GM03348 (cell line): Measurements from ENCODE around the gene PLPP7.
A peak's percentile ranks its signal among the peaks of the same experiment; 100 is the strongest.
"Not testable (repeated sequence)": the region's sequence is repeated elsewhere in the genome, so short reads cannot be mapped to it uniquely, and the experiment has no call there.

Experiments
- DNase-seq: peaks from one replicate; pipeline ENCODE4 v3.0.0; 2012; ENCODE audit warnings: low spot score

The PLPP7 gene

DNA sequence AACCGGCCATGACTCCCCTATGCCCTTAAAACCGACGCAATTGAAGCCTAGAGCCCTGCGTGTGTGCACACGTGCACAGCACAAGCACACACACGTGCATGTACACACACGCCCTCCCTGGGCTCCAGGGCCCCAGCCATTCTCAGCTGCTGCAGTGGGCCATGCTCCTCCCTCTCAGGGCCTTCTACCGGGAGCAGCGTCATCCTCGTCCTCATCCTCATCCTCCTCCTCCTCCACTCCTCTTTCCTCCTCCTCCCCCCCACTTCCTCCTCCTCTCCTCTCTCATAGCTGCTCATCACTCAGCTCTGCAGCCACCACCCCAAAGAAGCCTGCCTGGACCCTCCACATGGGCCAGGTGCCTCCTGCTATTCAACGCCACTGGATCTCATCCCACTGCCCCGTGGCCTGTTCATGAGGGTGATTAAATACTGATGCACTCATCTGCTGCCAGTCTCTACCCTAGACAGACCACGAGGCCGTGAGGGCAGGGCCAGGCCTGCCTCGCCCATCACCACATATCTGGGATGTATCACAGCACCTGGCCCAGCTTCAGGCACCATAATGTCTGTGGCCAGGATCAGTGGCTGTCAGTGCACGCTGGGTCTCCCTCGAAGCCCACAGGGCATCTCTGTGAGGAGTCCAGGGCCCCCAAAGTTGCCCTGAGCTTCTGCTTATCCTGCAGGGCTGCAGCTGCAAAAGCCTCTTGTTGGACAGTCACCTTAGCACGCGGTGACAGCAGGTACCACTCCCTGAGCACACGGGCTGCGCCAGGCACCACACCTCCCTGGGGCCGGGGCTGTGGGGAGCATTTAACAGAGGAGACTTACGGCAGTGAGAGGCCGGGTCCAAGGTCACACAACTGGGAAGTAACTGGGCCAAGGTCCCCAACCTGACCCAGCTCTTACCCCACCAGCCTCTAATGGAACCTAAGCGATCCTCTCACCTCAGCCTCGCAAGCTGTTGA, 23.0 kb upstream of the PLPP7 start:
- no peak for DNase-seq

DNA sequence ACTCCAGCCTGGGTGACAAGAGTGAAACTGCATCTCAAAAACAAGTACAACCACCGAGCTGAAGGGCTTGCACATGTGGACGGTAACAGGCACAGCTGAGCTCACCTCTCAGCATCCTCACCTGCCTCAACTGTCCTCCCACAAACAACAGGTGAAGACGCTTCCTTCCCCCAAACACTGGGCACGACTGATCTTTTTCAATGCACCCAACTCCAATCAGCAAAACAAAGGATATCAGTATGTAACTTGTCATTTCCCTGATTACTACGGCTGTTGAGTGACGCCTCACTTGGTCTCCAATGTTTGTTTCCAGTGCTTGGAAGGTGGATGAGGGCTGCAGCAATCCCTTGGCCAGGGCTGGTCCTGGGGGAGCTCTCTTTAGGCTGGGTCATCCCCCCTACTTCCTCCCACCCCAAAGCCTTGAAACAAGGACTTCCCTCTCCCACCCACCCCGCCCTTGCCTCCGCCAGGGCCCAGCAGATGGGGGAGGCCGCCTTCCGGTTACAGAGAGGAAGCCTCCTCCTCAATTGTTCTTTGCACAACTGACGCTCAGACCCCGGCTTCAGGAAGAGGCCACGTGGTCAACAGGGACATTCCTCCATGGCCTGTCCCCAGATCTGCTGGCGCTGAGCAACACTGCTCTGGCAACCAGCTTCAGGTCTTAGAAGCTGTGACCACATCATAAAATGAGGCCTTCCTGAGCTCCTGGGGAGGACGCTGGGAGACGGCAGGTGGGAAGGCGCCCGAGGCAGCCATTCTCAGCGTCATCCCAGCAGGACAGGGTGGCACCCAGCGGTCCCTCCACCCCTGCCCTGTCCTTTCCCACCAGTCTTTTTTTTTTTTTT, 19.1 kb upstream of the PLPP7 start:
- DNase-seq, result no peak

DNA sequence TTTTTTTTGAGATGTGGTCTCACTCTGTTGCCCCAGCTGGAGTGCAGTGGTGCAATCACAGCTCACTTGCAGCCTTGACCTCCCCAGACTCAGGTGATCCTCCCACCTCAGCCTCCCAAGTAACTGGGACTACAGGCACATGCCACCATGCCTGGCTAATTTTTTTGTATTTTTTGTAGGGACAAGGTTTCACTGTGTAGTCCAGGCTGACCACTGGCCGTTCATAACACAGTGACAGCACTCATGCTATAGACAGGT, 18.6 kb upstream of the PLPP7 start:
- not testable (repeated sequence) for DNase-seq

DNA sequence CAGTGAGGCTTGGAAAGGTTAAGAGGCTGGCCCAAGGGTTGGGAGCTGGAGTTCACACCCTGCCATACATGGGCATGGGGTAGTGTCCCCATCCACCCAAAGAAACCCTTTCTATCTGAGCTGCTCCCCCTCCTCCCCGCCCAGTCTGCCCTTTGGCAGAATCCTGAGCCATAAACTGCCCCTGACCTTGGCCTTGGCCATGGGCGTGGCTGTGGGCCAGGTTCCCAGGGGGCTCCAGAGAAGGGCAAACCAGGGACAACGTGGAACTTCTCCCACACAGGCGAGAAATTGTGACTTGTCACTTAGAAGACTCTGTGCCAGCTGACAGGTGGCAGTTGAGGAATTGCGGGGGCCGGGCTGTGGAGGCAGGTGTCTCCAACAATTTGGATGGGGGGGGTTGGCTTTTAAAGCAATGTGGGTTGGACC, 18.0 kb upstream of the PLPP7 start:
- no peak for DNase-seq

DNA sequence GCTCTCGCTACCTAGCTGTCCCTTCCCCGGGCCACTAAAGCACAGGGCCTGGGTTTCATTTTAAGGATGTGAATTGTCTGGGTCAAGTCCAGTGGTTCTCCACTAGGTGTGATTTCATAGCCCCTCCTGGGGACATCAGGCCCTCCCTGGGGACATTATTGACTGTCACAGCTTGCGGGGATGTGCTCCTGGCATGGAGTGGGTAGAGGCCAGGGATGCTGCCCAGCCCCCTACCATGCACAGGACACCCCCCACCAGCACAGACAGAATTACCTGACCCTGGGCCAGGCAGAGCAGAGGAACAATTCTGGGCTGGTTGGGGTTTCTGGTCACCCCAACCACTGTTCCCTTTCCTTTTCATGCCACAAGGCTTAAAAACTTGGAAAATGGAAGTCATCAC, 17.3 kb upstream of the PLPP7 start:
- DNase-seq, result no peak

DNA sequence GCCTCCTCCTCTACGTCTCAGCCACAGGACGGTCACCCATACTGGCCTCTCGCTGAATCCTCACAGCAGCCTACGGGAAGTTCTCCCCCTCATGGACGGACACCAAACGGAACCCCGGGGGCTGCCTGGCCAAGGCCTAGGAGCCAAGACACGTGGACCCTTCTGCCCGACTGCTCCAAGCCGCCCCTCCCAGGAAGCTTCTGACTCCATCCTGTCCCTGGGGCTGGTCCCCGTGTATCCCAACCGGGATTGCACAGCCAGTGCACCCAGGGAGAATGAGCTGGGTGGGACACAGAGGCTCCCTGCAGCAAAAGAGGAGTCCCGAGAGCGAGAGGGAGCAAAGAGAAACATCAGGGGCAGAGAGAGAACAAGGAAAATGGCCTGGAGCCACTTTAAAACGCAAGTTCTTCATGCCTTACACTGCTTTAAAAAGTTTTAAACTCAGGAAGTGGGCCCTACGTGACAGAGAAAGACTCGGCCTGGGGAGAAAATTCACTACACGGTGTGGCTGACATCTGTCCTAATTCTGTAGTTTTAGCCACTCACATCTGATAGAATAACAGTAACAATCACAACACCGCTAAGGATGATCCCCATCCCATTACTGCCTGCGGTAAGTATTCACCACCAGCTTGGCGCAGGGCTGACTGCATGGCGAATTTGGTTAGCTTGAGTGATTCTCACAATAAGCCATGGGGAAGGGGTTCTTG, 16.2 kb upstream of the PLPP7 start:
- no peak for DNase-seq

DNA sequence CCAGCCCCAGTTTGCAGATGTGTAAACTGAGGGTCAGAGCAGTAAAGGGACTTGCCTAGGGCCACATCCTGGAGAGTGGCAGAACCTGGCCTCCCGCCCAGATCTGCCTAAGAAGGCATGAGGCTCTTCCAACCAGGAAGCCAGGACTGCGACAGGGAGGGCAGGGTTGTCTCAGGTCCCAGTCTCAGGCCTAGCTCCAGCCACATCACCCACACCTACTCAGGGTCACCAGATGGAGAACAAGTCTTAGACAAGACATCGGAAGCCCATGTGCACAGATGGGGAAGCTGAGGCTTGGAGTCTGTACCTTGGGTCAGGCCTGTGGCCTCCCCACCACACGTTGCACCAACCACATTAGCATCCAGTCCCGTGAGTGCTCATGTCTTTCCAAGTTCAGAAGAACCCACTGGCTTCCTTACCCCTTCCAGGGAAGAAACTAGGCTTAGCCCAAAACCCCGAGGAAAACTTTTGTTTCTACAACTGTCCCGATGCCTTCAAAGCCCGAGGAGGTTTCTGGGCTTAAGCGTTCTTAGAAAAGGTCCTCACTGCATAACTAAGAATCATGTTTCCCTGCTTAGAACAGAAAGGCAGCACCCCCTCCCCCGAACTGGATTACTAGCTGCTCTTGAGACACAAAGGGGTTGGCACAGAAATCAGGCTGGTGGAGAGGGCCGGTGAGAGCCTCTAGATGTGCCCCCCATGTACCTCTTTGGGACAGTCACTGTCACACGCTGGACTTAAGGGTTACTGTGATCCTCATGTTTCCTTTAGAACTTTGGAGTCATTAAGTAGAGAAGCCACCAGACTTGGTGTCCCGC, 15.5 kb upstream of the PLPP7 start:
- no peak for DNase-seq

DNA sequence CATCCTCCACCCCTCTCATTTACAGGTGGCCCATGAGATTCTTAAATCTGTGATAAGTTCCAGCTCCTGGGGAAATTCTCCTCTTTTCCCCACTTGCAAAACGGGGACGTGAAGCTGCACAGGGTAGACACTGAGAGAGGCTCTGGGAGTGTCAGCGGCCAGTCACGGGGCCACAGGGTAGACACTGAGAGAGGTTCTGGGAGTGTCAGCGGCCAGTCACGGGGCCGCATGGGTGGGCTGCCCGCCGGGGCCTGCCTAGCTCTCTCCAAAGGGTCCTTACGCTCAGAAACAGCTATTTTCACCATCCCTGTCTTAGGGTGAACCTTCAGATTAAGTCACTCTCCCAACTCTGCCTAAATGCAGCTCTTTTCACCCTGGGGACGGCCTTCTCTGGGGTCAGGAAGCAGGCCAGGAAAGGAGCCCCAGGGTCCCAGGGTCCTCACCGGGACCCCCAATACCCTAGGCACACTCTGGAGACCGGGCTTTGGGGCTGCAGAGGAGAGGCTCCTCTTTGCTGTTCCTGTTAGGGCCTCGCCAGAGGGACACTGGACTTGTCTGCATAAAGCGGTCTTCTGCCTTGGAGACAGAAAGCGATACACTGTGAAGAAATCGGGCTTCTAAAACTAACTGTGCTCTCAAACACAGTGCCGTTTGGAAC, 14.7 kb upstream of the PLPP7 start:
- DNase-seq, result no peak

DNA sequence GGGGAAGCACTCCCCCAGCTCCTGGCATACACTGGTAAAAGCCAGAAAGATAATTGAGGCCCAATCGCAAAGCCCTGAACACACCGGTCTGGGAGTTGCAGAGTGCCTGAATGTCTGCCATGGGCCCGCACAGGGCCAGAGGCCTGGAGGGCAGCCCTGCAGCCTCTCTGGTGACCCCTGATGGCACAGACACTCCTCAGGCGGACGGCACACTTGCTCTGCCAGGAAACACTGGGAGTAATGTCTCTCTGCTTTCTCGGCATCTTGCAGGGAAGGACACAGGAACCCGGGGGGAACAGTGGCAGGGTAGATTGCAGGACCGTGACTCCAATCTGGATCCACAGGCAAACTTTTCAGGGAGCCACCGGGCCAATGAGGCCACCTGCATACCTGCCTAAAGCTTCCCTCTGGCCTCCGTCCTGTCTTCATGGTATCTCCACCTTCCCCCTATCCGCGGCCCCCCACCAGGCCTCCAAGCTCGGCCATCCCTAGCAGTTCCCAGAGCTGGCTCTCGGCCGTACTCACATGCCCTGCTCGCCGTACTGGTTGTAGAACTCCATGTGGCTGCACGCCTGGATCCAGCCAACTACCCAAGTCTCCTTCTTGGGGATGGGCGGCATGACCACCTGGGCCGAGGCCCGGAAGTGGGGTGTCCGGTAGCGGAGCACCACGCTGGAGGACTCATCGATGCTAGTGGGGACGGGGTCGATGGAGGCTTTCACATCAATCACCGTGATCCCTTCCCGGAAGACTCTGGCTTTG, 14.0 kb upstream of the PLPP7 start:
- DNase-seq, result no peak

DNA sequence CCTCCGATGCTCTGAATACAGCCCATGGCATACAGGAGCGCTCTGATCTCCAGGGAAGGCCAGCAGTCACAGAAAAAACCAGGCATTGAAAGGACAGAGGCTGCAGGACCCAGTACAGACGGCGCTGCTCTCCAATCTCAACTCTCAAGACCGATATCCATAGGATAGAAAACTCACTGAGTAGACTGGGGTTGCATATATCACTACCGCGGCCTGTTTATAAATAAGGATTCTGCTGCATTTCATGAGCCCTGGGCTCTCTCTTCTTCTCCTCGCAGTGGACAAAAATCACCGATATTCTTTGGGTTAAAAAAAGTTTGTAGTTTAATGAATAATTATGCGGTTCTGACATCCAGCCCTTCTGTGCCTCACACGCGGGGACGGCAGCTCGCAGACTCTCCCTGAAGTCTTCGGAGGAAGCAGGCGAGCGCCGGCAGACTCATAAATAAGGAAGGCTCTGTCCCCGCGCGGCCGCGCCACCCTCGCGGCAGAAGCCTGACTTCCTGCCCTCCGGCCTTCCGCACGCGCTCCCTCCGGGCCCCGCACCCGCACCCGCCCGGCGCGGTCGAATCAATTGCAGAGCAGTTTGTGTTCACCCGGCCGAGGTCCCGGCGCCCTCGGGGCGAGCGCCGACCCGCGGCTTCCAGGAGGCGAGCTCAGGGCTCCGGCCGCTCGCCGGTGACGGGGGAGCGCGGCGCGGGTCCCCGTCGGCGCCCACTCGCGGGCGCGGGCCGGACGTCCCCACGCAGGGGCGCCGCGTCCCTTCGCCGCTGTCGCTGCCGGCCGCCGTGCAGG, 13.2 kb upstream of the PLPP7 start, which contains the start of gene FAM78A:
Gene FAM78A, minus strand, starts transcription at position 417 of the 795 bp plus-strand sequence. Its CDS starts 331 bp downstream, at position 86.
- DNase-seq, result peak; percentile 31

DNA sequence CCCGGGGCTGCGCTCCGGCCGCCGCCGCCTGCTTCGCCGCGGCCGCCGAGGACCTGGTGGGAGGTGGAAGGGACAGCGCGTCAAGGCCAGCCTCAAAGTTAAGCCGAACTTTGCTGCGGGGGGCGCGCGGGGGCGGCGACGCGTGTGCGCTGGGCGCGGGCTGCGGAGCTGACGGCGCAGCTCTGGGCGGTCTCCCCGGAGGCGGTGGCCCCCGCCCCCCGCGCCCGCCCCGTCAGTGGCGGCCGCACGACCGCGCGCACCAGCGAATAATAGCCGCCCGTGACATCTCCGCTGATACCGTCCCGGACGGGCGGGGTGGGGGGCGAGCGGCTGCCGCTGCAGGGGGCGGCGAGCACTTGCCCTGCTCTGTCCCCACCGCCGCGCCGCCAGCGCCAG, 12.6 kb upstream of the PLPP7 start:
- peak; percentile 32 for DNase-seq

DNA sequence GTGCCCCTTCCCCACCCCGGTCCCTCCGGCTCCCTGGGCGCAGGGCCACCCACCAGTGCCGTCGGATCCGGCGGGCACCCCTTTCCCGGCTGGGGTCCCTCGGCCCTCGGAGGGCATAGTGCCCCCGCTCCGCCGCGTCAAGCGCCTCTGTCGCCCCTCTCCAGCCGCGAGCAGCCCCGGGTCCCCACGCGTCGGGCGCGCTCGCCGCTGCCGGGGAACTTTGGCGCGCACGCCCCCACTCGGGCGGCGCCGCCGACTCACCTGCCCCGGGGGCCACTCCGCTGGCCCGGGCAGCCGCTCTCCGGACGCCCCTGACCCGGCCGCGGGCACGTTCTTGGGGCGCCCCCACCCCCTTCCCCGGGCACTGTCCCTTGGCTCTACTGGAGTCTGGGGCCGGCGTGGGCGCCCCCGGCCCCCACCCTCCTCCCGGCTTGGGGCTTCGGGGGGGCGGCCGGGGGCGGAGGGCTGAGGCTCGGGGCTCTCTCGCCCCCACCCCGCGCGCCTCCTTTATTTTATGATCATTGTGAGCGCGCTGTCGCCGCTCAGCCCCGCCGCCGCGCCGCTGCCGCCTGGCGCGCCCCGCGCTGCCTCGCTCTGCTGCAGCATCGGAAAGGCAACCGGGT, 12.1 kb upstream of the PLPP7 start:
- peak; percentile 34 for DNase-seq

DNA sequence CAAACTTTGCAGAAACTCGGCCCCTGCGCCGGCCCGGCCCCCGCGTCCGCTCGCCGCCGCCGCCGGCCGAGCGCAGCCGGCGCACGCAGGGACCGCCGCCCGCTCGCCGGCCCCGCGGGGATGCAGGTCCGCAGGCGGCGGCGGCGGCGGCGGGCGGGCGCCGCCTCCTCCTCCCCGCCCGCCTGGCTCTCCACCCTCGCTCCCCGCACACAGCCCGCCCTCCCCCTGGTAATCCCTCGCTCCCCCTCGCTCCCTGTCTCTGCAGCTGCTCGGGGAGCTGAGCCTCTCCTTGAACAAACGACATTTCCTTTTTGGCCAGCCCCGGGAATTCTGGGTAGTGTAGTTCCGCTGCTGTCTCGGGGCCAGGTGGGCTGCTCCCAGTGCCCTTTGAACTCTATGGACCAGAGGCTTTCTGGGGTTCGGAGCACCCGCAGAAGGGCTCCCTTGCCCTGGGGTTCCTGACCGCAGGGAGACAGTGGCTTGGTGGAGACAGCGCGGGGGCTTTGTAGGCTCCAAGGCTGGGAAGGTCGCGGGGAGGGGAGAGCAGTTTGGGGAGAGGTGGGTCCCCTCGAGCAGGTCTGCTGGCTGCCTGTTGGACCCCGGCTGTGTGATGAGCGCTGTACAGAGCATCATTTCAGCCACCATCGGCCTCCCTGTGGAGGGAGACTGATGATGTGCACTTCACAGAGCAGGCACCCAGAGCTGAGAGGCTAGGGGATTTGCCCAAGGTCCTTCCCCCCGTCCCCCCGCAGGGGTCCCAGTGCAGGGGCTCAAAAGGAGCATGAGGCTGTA, 11.4 kb upstream of the PLPP7 start:
- peak; percentile 96 for DNase-seq

DNA sequence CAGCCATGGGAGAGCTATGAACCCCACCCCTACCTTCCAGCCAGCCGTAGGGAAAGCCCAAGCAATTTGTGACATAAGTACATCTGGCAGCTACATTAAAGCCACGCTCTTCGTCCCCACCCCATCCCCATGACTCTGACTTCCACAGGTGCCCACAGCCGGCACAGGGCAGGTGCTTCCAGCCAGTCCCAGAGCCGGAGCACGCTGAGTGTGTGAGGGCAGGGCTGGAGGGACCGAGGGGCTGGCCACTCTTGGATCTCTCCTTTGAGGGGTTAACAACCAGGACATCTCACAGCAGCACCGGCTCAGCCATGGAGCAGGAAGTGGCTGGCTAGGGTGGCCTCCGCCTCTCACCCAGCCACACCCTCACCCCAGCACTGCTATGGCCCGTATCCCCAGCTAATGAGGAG, 10.8 kb upstream of the PLPP7 start:
- DNase-seq, result no peak

DNA sequence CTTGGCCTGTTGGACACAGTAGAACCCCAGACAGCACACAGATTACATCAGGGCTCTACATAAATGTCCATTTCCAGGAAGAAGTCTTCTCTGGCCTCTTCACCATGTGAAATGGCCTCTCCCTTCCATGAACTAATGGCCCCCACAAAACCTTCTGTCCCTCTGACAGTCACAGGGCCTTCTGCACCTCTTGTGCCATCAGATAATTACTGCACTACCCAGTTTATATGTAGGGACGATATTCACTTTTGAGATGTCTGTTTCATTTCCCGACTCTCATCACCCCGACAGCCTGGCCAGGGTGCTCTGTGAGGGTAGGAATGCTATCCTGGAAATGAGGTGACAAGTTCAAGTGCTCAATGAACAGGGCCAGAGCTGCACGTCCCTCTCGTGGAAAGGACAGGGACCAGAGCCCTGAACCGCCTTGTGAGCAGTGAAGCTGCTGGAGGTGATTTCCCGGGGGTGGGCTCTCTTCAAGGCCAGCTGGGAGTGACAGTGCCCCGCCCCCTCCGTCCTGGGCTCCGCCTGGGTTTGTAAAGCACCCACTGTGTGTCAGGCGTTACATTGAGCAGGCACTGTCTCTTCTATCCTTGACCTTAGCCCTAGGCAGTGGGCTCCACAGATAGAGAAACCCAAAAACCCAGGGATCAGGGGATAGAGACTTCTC, 10.2 kb upstream of the PLPP7 start:
- no peak for DNase-seq

DNA sequence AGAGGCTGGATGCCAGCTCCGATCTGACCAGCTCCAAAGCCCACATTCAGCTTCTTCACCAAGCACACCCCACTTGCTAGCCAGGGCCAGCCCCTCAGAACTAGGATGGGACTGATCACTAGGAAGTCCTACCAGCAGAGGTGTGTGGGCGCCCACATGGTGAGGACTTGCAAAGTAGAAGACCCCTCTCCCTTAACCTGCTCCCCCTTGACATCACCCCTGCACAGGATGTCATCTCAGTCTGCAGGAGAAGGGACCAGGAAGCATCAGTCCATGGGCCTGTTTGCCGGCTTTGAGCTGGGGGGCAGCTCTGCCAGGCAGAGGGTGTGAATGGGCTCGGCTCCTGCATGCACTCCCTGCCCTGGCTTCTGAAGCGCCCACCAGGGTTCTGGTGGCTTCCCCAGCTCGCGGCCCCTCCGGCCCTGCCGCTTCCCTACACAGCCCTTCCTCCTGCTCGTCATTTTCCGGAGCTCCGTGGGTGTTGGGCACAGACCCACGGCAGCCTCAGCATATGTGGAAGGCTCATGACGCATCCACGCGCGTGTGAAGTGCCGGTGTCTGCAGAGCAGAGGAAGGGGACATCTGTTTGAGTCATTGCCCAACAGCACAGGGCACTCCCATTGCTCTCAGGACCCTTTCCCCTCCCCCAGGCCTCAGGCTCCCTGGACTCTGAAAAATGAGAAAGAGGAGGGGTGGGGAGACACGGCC, 9.5 kb upstream of the PLPP7 start:
- DNase-seq, result no peak

DNA sequence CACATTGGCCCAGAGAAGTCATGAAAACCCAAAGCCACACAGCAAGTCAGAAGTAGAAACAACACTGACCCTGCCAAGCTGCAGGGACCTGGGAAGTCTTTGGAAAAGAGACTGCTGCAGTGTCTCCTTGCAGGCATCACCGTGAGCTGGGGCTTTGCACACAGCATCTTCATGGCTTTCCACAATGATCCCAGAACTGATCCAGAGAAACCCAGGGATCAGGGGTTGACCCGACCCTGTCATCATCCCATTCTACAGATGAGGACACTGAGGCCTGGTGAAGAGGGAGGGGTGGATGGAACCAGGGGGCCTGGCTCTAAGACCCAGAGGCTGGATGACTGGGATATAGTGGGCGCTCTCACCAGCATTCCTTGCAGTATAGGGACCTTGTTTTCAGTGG, 8.9 kb upstream of the PLPP7 start:
- no peak for DNase-seq
